CD14-positive monocyte (primary cell): ENCODE results near the gene JOSD2. TPM values are rescaled to one million over a fixed set of nuclear protein-coding genes. Genes with fewer than 3 reads are reported as not detected.

ENCODE experiments used
- DNase-seq, 3 donors: peaks; one replicate each; pipeline ENCODE4 v3.0.0-alpha.2; 2011 to 2022
- H2AFZ ChIP-seq: 2 replicates; pipeline ENCODE4 v1.6.0; 2012; ENCODE audit warnings: mild to moderate bottlenecking, low read depth, low read length, inconsistent platforms; ENCODE audit not compliant: insufficient read depth, poor library complexity, severe bottlenecking
- H3K27ac ChIP-seq, 2 donors: 1 replicate in 1 of 2; 2 replicates in 1 of 2; pipeline ENCODE4 v1.5.1; 2012 to 2013; ENCODE audit warnings: low read length in 2 of 2, control low read depth in 1 of 2, inconsistent platforms in 1 of 2, low read depth in 1 of 2, mild to moderate bottlenecking in 1 of 2
- H3K27me3 ChIP-seq, 2 donors: one replicate each; pipeline versions ENCODE4 v1.6.0 to v1.6.1; 2011 to 2013; ENCODE audit warnings: low read length in 2 of 2; ENCODE audit not compliant: control insufficient read depth in 2 of 2, insufficient read depth in 2 of 2
- H3K36me3 ChIP-seq, 2 donors: replicated peaks in 1 of 2; 1 replicate in 1 of 2; 2 replicates in 1 of 2; pipeline versions ENCODE4 v1.5.1 to v1.6.1; 2012 to 2013; ENCODE audit warnings: low read length in 2 of 2, control low read depth in 1 of 2, inconsistent platforms in 1 of 2, mild to moderate bottlenecking in 1 of 2; ENCODE audit not compliant: insufficient read depth in 2 of 2, control insufficient read depth in 1 of 2
- H3K4me1 ChIP-seq, 2 donors: 1 replicate in 1 of 2; 2 replicates in 1 of 2; pipeline versions ENCODE4 v1.5.1 to v1.6.1; 2012 to 2013; ENCODE audit warnings: low read length in 2 of 2, control low read depth in 1 of 2, inconsistent platforms in 1 of 2, mild to moderate bottlenecking in 1 of 2, moderate library complexity in 1 of 2; ENCODE audit not compliant: insufficient read depth in 2 of 2, control insufficient read depth in 1 of 2
- H3K4me2 ChIP-seq: replicated peaks from 2 replicates; pipeline ENCODE3; 2012; ENCODE audit warnings: low read length, moderate library complexity, mild to moderate bottlenecking; ENCODE audit not compliant: poor library complexity, severe bottlenecking; ENCODE audit errors: extremely low read depth
- H3K4me3 ChIP-seq, 3 experiments: fragments of 200-600 bp in 1 of 3; sonication (generic) in 1 of 3; replicated peaks in 1 of 3; 1 replicate in 2 of 3; 2 replicates in 1 of 3; pipeline ENCODE4 v1.5.1; 2011 to 2013; ENCODE audit warnings: low read length in 3 of 3, mild to moderate bottlenecking in 3 of 3, control low read depth in 2 of 3, low read depth in 2 of 3, inconsistent platforms in 1 of 3, moderate library complexity in 1 of 3
- H3K79me2 ChIP-seq: 2 replicates; pipeline ENCODE4 v1.6.0; 2012; ENCODE audit warnings: mild to moderate bottlenecking, control low read depth, inconsistent platforms, low read length, moderate library complexity; ENCODE audit not compliant: insufficient read depth
- H3K9ac ChIP-seq: 2 replicates; pipeline ENCODE4 v1.6.0; 2017; ENCODE audit warnings: low read length, mild to moderate bottlenecking; ENCODE audit not compliant: insufficient read depth, poor library complexity, severe bottlenecking
- H3K9me3 ChIP-seq, 2 donors: replicated peaks in 1 of 2; 1 replicate in 1 of 2; 2 replicates in 1 of 2; pipeline versions ENCODE4 v1.5.1 to v1.6.1; 2012 to 2013; ENCODE audit warnings: low read length in 2 of 2, control low read depth in 1 of 2; ENCODE audit not compliant: control insufficient read depth in 1 of 2, insufficient read depth in 1 of 2
- H4K20me1 ChIP-seq: 2 replicates; pipeline ENCODE4 v1.6.0; 2012; ENCODE audit warnings: mild to moderate bottlenecking, low read length, control low read depth, moderate library complexity; ENCODE audit not compliant: insufficient read depth
- H3K27ac Mint-ChIP-seq, 7 donors: one replicate each; pipeline ENCODE4 v1.8.0; 2020; ENCODE audit warnings: mild to moderate bottlenecking in 7 of 7, mixed read lengths in 7 of 7, moderate library complexity in 6 of 7, inconsistent platforms in 2 of 7
- H3K27me3 Mint-ChIP-seq, 3 donors: one replicate each; pipeline ENCODE4 v1.8.0; 2021 to 2022; ENCODE audit warnings: low read depth in 3 of 3, mild to moderate bottlenecking in 3 of 3, mixed read lengths in 3 of 3, moderate library complexity in 3 of 3, inconsistent platforms in 1 of 3
- H3K36me3 Mint-ChIP-seq, 2 donors: one replicate each; pipeline ENCODE4 v1.8.0; 2020; ENCODE audit warnings: mixed read lengths in 2 of 2, inconsistent platforms in 1 of 2, mild to moderate bottlenecking in 1 of 2
- H3K4me1 Mint-ChIP-seq: one replicate; pipeline ENCODE4 v1.8.0; 2020; ENCODE audit warnings: mild to moderate bottlenecking, mixed read lengths
- H3K4me3 Mint-ChIP-seq, 2 donors: one replicate each; pipeline ENCODE4 v1.8.0; 2020; ENCODE audit warnings: mild to moderate bottlenecking in 2 of 2, mixed read lengths in 2 of 2, moderate library complexity in 1 of 2
- H3K9me3 Mint-ChIP-seq, 7 donors: one replicate each; pipeline ENCODE4 v1.8.0; 2020 to 2022; ENCODE audit warnings: mixed read lengths in 7 of 7, mild to moderate bottlenecking in 6 of 7, moderate library complexity in 6 of 7, inconsistent platforms in 2 of 7
- CTCF ChIP-seq: fragments of 200-600 bp; IDR thresholded peaks from one replicate; pipeline ENCODE4 v1.8.0; 2022; ENCODE audit warnings: antibody characterized with exemption, mild to moderate bottlenecking
- WGBS: methylation state at CpG from one replicate; pipeline ENCODE4 v1.1.5; 2013; ENCODE audit warnings: missing lambda C conversion rate; ENCODE audit not compliant: insufficient coverage; 5-methylcytosine and 5-hydroxymethylcytosine counted together
- intact Hi-C, 2 donors: fragments of 100-400 bp; cut with micrococcal nuclease; formaldehyde crosslinking; loops; one replicate each; pipeline versions ENCODE4 v1.15.0 to v1.15.1; 2023
- polyA plus RNA-seq, 3 donors: library from polyadenylated mRNA; depleted of rRNA in 1 of 3; unstranded in 2 of 3; stranded (reverse) in 1 of 3; fragments of 300-500 nt in 2 of 3; fragments of >200 nt in 1 of 3; fragmentation: Illumina TruSeq in 2 of 3; gene quantifications; 1 replicate in 2 of 3; 2 replicates in 1 of 3; pipeline ENCODE4 v1.2.3, GENCODE V29; 2012 to 2021

The JOSD2 gene
- polyA plus RNA-seq, 3 donors: 33.0 to 43.0 (median 37.2) TPM

GRCh38 chr19:50522881-50523280 is 11.9 kb upstream of the JOSD2 start:
- Histone ChIP-seq H3K27ac (no peak overlapping the region), H3K4me1 (no peaks in the 10 kb centered on the region), H3K36me3 (no peaks in the 10 kb centered on the region), H3K9me3 (no peaks in the 10 kb centered on the region), H2AFZ (no peak overlapping the region), H3K9ac (no peak overlapping the region), H3K27me3 (no peaks in the 10 kb centered on the region), H4K20me1 (no peaks in the 10 kb centered on the region), H3K4me2 (no peak overlapping the region), H3K79me2 (no peaks in the 10 kb centered on the region), H3K4me3 (no peak overlapping the region)
- Mint-ChIP-seq H3K4me1 (no peaks in the 10 kb centered on the region), H3K36me3 (no peaks in the 10 kb centered on the region), H3K9me3 (peaks cover 0 to 6% (median 4%) of the 10 kb centered on the region in 7 donors), H3K27me3 (peaks cover 6 to 10% (median 6%) of the 10 kb centered on the region in 3 donors), H3K27ac (no peak overlapping the region), H3K4me3 (no peak overlapping the region)
- DNase-seq: no peak
- 95% methylated on average over 9 of the region's 10 CpGs for WGBS
- no peak for TF ChIP-seq CTCF
- intact Hi-C loops: no loop called here

- no peaks in the 10 kb centered on the region for H3K4me1 ChIP-seq
- H3K79me2 ChIP-seq: no peaks in the 10 kb centered on the region
- no peaks in the 10 kb centered on the region for H3K36me3 ChIP-seq
- Mint-ChIP-seq H3K4me1 (no peaks in the 10 kb centered on the region), H3K27ac (peak overlapping the region in 1 of 7 donors; percentile 49), H3K27me3 (peaks cover 7 to 15% (median 13%) of the 10 kb centered on the region in 3 donors), H3K36me3 (no peaks in the 10 kb centered on the region), H3K4me3 (no peak overlapping the region), H3K9me3 (peaks cover 0 to 6% (median 5%) of the 10 kb centered on the region in 7 donors)
- 96% methylated on average over 13 of the region's 17 CpGs for WGBS
- H3K9ac ChIP-seq: no peak overlapping the region
- H2AFZ ChIP-seq: no peak overlapping the region
- intact Hi-C loops: no loop called here
- no peaks in the 10 kb centered on the region for H3K9me3 ChIP-seq
- no peak for TF ChIP-seq CTCF
- no peak overlapping the region for H3K27ac ChIP-seq
- H3K4me3 ChIP-seq: no peak overlapping the region
- H4K20me1 ChIP-seq: no peaks in the 10 kb centered on the region
- DNase-seq: no peak
- no peaks in the 10 kb centered on the region for H3K27me3 ChIP-seq
- H3K4me2 ChIP-seq: no peak overlapping the region
These were observed 10.0 kb upstream of the JOSD2 start for GRCh38 chr19:50520822-50521465.
